Measurements from ENCODE around the gene IKZF2.

DNA sequence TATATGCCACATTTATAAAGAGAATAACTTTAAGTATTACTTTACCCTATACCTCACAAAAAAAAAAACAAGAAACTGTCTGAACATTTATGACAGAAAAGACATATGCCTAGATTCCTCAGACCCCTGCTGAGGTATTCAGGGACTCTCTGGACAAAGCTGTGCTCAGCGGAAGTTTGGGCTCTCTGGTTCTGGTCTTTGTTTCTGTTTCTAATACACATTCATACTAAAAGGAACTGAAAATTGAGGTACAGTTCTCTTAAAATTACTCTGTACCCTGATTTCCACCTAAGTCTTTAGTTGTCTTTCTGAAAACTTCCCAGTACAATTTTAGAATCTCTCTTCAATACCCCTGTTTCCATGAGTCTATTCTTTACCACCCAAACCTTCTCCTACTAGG lies 160.3 kb downstream of the IKZF2 start:
- TF ChIP-seq POLR2A (IDR thresholded peaks at IDR 0.05; ENCODE audit: low read depth, low read length) = no peak
- TF ChIP-seq, protein P1, sequence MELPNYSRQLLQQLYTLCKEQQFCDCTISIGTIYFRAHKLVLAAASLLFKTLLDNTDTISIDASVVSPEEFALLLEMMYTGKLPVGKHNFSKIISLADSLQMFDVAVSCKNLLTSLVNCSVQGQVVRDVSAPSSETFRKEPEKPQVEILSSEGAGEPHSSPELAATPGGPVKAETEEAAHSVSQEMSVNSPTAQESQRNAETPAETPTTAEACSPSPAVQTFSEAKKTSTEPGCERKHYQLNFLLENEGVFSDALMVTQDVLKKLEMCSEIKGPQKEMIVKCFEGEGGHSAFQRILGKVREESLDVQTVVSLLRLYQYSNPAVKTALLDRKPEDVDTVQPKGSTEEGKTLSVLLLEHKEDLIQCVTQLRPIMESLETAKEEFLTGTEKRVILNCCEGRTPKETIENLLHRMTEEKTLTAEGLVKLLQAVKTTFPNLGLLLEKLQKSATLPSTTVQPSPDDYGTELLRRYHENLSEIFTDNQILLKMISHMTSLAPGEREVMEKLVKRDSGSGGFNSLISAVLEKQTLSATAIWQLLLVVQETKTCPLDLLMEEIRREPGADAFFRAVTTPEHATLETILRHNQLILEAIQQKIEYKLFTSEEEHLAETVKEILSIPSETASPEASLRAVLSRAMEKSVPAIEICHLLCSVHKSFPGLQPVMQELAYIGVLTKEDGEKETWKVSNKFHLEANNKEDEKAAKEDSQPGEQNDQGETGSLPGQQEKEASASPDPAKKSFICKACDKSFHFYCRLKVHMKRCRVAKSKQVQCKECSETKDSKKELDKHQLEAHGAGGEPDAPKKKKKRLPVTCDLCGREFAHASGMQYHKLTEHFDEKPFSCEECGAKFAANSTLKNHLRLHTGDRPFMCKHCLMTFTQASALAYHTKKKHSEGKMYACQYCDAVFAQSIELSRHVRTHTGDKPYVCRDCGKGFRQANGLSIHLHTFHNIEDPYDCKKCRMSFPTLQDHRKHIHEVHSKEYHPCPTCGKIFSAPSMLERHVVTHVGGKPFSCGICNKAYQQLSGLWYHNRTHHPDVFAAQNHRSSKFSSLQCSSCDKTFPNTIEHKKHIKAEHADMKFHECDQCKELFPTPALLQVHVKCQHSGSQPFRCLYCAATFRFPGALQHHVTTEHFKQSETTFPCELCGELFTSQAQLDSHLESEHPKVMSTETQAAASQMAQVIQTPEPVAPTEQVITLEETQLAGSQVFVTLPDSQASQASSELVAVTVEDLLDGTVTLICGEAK (IDR thresholded peaks at IDR 0.05; ENCODE audit: borderline replicate concordance) = no peak
- no peak for TF ChIP-seq GABPA (IDR thresholded peaks at IDR 0.05; ENCODE audit: low read depth)
- TF ChIP-seq MTA3 (IDR thresholded peaks at IDR 0.05; ENCODE audit: borderline replicate concordance, low read length) = no peak
- no peak for TF ChIP-seq EZH2 (IDR thresholded peaks at IDR 0.05; ENCODE audit: borderline replicate concordance, control insufficient read depth, low read depth, low read length)
- TF ChIP-seq, protein P2, sequence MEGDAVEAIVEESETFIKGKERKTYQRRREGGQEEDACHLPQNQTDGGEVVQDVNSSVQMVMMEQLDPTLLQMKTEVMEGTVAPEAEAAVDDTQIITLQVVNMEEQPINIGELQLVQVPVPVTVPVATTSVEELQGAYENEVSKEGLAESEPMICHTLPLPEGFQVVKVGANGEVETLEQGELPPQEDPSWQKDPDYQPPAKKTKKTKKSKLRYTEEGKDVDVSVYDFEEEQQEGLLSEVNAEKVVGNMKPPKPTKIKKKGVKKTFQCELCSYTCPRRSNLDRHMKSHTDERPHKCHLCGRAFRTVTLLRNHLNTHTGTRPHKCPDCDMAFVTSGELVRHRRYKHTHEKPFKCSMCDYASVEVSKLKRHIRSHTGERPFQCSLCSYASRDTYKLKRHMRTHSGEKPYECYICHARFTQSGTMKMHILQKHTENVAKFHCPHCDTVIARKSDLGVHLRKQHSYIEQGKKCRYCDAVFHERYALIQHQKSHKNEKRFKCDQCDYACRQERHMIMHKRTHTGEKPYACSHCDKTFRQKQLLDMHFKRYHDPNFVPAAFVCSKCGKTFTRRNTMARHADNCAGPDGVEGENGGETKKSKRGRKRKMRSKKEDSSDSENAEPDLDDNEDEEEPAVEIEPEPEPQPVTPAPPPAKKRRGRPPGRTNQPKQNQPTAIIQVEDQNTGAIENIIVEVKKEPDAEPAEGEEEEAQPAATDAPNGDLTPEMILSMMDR (IDR thresholded peaks at IDR 0.05 in 2 of 3, conservative IDR thresholded peaks at IDR 0.05 in 1 of 3; ENCODE audit: control insufficient read depth in 2 of 3, extremely low read depth in 1 of 3, insufficient read depth in 1 of 3, low read depth in 3 of 3, low read length in 3 of 3) = no peak
- no peak for TF ChIP-seq ZNF207 (IDR thresholded peaks at IDR 0.05; ENCODE audit: borderline replicate concordance)
- TF ChIP-seq SP1 (IDR thresholded peaks at IDR 0.05; ENCODE audit: low read depth, low read length) = no peak

All from GM12878 (cell line).